Natural killer cell (primary cell): ENCODE measurements around the gene JAML. TPM values are rescaled to one million over a fixed set of nuclear protein-coding genes. Genes with fewer than 3 reads are reported as not detected.

Experiments used
- ATAC-seq, 3 donors: fragments of 150-1000 bp in 2 of 3; fragments of 200-7000 bp in 1 of 3; cut with Tn5 transposase; 1 replicate in 1 of 3; 2 replicates in 2 of 3; pipeline ENCODE4 v1.10.0; 2021; ENCODE audit warnings: mild to moderate bottlenecking in 2 of 3, moderate library complexity in 2 of 3
- DNase-seq, 2 donors: peaks; one replicate each; pipeline versions ENCODE4 v3.0.0 to v3.0.0-alpha.2; 2013 to 2021; ENCODE audit warnings: mixed read lengths in 1 of 2
- H3K27ac ChIP-seq: one replicate; pipeline ENCODE4 v1.5.1; 2013; ENCODE audit warnings: mild to moderate bottlenecking, low read length
- H3K27me3 ChIP-seq: one replicate; pipeline ENCODE4 v1.6.1; 2013; ENCODE audit warnings: low read length; ENCODE audit not compliant: control insufficient read depth, insufficient read depth
- H3K36me3 ChIP-seq: one replicate; pipeline ENCODE4 v1.6.1; 2013; ENCODE audit warnings: low read length; ENCODE audit not compliant: control insufficient read depth, insufficient read depth
- H3K4me1 ChIP-seq: one replicate; pipeline ENCODE4 v1.6.1; 2013; ENCODE audit warnings: low read length; ENCODE audit not compliant: control insufficient read depth, insufficient read depth
- H3K4me3 ChIP-seq: one replicate; pipeline ENCODE4 v1.5.1; 2013; ENCODE audit warnings: low read length
- H3K9me3 ChIP-seq: one replicate; pipeline ENCODE4 v1.6.1; 2013; ENCODE audit warnings: low read length; ENCODE audit not compliant: control insufficient read depth, insufficient read depth
- H3K27ac Mint-ChIP-seq, 2 donors: one replicate each; pipeline ENCODE4 v1.8.0; 2022; ENCODE audit warnings: mild to moderate bottlenecking in 2 of 2, mixed read lengths in 2 of 2, moderate library complexity in 1 of 2
- H3K27me3 Mint-ChIP-seq, 2 donors: one replicate each; pipeline ENCODE4 v1.8.0; 2022; ENCODE audit warnings: low read depth in 2 of 2, mixed read lengths in 2 of 2
- H3K36me3 Mint-ChIP-seq: one replicate; pipeline ENCODE4 v1.8.0; 2022; ENCODE audit warnings: mixed read lengths
- H3K4me1 Mint-ChIP-seq, 2 donors: one replicate each; pipeline ENCODE4 v1.8.0; 2022; ENCODE audit warnings: mixed read lengths in 2 of 2
- H3K4me3 Mint-ChIP-seq: one replicate; pipeline ENCODE4 v1.8.0; 2022; ENCODE audit warnings: mild to moderate bottlenecking, moderate library complexity, mixed read lengths
- H3K9me3 Mint-ChIP-seq, 2 donors: one replicate each; pipeline ENCODE4 v1.8.0; 2022; ENCODE audit warnings: mixed read lengths in 2 of 2
- WGBS: methylation state at CpG from one replicate; pipeline ENCODE4 v1.1.7; 2013; ENCODE audit warnings: missing lambda C conversion rate; ENCODE audit not compliant: insufficient coverage; 5-methylcytosine and 5-hydroxymethylcytosine counted together
- intact Hi-C: fragments of 100-400 bp; cut with micrococcal nuclease; formaldehyde crosslinking; loops from one replicate; pipeline ENCODE4 v1.14.2; 2022
- total RNA-seq, 4 donors: library from RNA; stranded (reverse); fragments of 120-200 nt in 1 of 4; gene quantifications; one replicate each; pipeline versions ENCODE4 v1.2.3 to v1.2.4, GENCODE V29; 2013 to 2022
- TF ChIP-seq, protein P1 (sequence below): fragments of 200-600 bp; IDR thresholded peaks from one replicate; pipeline ENCODE4 v1.8.0; 2022; ENCODE audit warnings: antibody characterized with exemption

Gene JAML
- total RNA-seq, 3 donors from 2014 or later (not counting 1 experiment from before 2014, with no cell fraction given), result 7.1 to 27.8 (median 12.8) TPM

DNA sequence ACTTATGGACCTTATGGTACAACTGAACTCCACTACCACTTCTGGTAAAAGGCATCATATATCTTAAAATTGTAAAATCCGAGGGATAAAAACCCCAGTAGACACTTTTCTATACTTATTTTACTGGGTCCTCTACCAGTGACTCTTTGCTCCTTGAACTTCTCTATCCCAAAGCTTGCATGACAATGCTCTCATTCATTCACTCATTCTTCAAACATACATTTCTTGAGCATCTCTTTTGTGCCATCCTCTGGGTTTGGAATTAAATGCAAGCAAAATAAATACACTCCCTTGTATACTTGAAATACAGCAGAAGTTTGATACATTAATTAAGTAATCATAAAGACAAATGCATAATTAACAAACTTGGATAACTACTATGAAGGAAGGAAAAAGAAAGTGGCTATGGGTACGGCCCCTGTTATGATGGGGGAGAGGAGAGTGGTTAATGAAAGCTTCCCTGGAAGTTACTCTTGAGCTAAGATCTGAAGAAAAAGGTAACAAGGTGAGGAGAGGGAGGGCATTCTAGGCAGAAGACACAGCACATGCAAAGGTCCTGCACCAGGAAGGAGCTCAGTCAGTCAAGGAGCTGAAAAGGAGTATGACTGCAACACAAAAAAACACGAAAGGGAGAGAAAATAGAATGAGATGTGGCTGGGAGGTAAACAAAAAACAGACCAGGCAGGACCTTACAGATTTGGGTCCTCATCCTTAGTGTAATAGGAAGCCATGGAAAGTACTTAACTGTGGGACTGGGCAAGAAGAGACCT, 19.4 kb upstream of the JAML start:
- Histone ChIP-seq H3K27me3 (no peaks in the 10 kb centered on the region), H3K4me1 (peaks cover 31% of the 10 kb centered on the region), H3K36me3 (no peaks in the 10 kb centered on the region), H3K4me3 (no peak overlapping the region), H3K27ac (no peak overlapping the region), H3K9me3 (no peaks in the 10 kb centered on the region)
- Mint-ChIP-seq H3K27ac (peak overlapping the region; percentile 13 to 86), H3K27me3 (no peaks in the 10 kb centered on the region), H3K9me3 (no peaks in the 10 kb centered on the region), H3K4me3 (no peak overlapping the region), H3K4me1 (peaks cover 47 to 64% of the 10 kb centered on the region in 2 donors), H3K36me3 (no peaks in the 10 kb centered on the region)
- TF ChIP-seq, protein P1, sequence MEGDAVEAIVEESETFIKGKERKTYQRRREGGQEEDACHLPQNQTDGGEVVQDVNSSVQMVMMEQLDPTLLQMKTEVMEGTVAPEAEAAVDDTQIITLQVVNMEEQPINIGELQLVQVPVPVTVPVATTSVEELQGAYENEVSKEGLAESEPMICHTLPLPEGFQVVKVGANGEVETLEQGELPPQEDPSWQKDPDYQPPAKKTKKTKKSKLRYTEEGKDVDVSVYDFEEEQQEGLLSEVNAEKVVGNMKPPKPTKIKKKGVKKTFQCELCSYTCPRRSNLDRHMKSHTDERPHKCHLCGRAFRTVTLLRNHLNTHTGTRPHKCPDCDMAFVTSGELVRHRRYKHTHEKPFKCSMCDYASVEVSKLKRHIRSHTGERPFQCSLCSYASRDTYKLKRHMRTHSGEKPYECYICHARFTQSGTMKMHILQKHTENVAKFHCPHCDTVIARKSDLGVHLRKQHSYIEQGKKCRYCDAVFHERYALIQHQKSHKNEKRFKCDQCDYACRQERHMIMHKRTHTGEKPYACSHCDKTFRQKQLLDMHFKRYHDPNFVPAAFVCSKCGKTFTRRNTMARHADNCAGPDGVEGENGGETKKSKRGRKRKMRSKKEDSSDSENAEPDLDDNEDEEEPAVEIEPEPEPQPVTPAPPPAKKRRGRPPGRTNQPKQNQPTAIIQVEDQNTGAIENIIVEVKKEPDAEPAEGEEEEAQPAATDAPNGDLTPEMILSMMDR, result no peak
- WGBS, result 90% methylated on average over 3 of the region's 3 CpGs
- DNase-seq (no peak), ATAC-seq (no peak)
- intact Hi-C loops, result loop anchor here (5.0 kb wide), 1 partner anchor 42 kb away; no protein-coding TSS in a partner anchor

DNA sequence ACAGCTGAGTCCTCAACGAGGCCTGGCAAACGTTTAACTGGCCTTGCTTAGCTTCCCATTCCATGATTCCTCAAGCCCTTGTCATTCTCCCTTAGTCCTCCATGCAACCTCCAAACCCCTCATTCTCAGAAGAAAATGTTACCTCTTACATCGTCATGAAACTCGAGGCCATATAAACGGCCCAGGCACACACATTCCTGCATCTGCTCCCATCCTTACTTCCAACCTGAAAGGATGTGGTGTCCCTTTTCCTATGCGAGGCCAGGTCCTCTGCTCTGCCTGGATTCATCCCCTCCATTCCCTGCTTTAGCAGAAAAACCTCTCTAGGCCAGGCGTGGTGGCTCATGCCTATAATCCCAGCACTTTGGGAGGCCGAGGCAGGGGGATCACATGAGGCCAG, 18.4 kb upstream of the JAML start:
- peaks cover 56 to 72% of the 10 kb centered on the region in 2 donors for H3K4me1 Mint-ChIP-seq
- DNase-seq, result no peak
- no peaks in the 10 kb centered on the region for H3K36me3 Mint-ChIP-seq
- 89% methylated on average over 8 of the region's 8 CpGs for WGBS
- no peak for ATAC-seq
- Histone ChIP-seq H3K27ac (no peak overlapping the region), H3K4me1 (peaks cover 38% of the 10 kb centered on the region), H3K4me3 (no peak overlapping the region), H3K27me3 (no peaks in the 10 kb centered on the region), H3K9me3 (no peaks in the 10 kb centered on the region), H3K36me3 (no peaks in the 10 kb centered on the region)
- H3K9me3 Mint-ChIP-seq, result no peaks in the 10 kb centered on the region
- H3K27ac Mint-ChIP-seq, result peak overlapping the region in 1 of 2 donors; percentile 86
- no peak overlapping the region for H3K4me3 Mint-ChIP-seq
- intact Hi-C loops, result loop anchor here (5.0 kb wide), 1 partner anchor 41 kb away; no protein-coding TSS in a partner anchor
- TF ChIP-seq, protein P1, result no peak
- no peaks in the 10 kb centered on the region for H3K27me3 Mint-ChIP-seq

DNA sequence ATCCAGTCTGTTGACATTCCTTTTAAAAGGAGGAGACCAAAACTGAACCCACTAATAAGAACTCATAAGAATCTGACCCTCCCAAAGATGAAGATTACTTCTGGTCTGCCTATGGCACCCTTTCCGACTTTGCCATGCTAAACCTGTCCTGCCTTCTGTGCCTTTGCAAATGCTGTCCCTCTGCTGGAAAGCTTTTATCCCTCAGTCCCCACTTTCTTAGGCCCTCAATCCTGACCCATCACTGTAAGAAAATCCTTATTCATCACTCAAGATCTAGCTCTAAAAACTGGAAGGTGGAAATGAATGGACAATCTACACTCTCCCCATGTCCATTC, 16.9 kb upstream of the JAML start:
- H3K27me3 ChIP-seq, result no peaks in the 10 kb centered on the region
- H3K27ac ChIP-seq, result peak overlapping the region; percentile 67
- DNase-seq, result no peak
- peaks cover 56 to 62% of the 10 kb centered on the region in 2 donors for H3K4me1 Mint-ChIP-seq
- H3K36me3 Mint-ChIP-seq, result no peaks in the 10 kb centered on the region
- no peak overlapping the region for H3K4me3 ChIP-seq
- H3K4me3 Mint-ChIP-seq, result peak overlapping the region; percentile 79
- TF ChIP-seq, protein P1, result no peak
- no peaks in the 10 kb centered on the region for H3K9me3 ChIP-seq
- intact Hi-C loops, result loop anchor here (1.0 to 5.0 kb wide), 3 partner anchors 11 to 39 kb away; partner anchors contain the start of gene MPZL3
- ATAC-seq, result no peak
- H3K36me3 ChIP-seq, result peaks cover 3% of the 10 kb centered on the region
- H3K9me3 Mint-ChIP-seq, result no peaks in the 10 kb centered on the region
- 77% methylated on average over 1 of the region's 1 CpG for WGBS
- no peaks in the 10 kb centered on the region for H3K27me3 Mint-ChIP-seq
- peaks cover 36% of the 10 kb centered on the region for H3K4me1 ChIP-seq
- H3K27ac Mint-ChIP-seq, result peak overlapping the region; percentile 74 to 86
